PC-9 (cell line): Measurements from ENCODE around the gene TMOD2. TPM values are rescaled to one million over a fixed set of nuclear protein-coding genes. Genes with fewer than 3 reads are reported as not detected.

ENCODE experiments used
- BruUV-seq: library from RNA; stranded (reverse); fragments of 400-500 nt; replicated peaks from 2 replicates; lab custom pipeline; 2021; lab: Mats Ljungman, UMichigan
- CTCF ChIA-PET: fragments of 300-600 bp; sonication (Branson Sonifier 250); formaldehyde crosslinking; loops from one replicate; lab custom pipeline; 2022; ENCODE audit warnings: antibody characterized with exemption; lab: Charles Lee
- POLR2A ChIA-PET: fragments of 300-600 bp; sonication (Branson Sonifier 250); formaldehyde crosslinking; loops from one replicate; lab custom pipeline; 2022; ENCODE audit warnings: antibody characterized with exemption; ENCODE audit not compliant: unreplicated experiment; lab: Charles Lee
- DNase-seq, 2 experiments: peaks; one replicate each; pipeline versions ENCODE4 v3.0.0 to v3.0.0-alpha.2; 2015 to 2022; ENCODE audit warnings: mixed read lengths in 1 of 2
- H2AFZ ChIP-seq: fragments of 200-600 bp; sonication (generic); 2 replicates; pipeline ENCODE4 v1.8.1; 2017; ENCODE audit warnings: antibody characterized with exemption
- H3F3A ChIP-seq: fragments of 200-600 bp; sonication (generic); 2 replicates; pipeline ENCODE4 v1.8.1; 2017; ENCODE audit warnings: antibody characterized with exemption, mild to moderate bottlenecking, low read depth; ENCODE audit not compliant: insufficient read depth
- H3K27ac ChIP-seq: fragments of 200-600 bp; sonication (generic); 2 replicates; pipeline ENCODE4 v1.6.1; 2016; ENCODE audit warnings: mixed run types
- H3K27me3 ChIP-seq: fragments of 200-600 bp; sonication (generic); 2 replicates; pipeline ENCODE4 v1.6.1; 2016; ENCODE audit warnings: low read depth, mixed run types; ENCODE audit not compliant: insufficient read depth
- H3K36me3 ChIP-seq: fragments of 200-600 bp; sonication (generic); 2 replicates; pipeline ENCODE4 v1.6.1; 2016; ENCODE audit warnings: low read depth, mixed run types
- H3K4me1 ChIP-seq: fragments of 200-600 bp; sonication (generic); replicated peaks from 2 replicates; pipeline ENCODE4 v1.6.1; 2016; ENCODE audit warnings: mixed run types; ENCODE audit not compliant: insufficient read depth
- H3K4me2 ChIP-seq: fragments of 200-600 bp; sonication (generic); 2 replicates; pipeline ENCODE4 v1.6.1; 2017; ENCODE audit warnings: mixed run types
- H3K4me3 ChIP-seq: fragments of 200-600 bp; sonication (generic); 2 replicates; pipeline ENCODE4 v1.6.1; 2016; ENCODE audit warnings: mixed run types
- H3K79me2 ChIP-seq: fragments of 200-600 bp; sonication (generic); 2 replicates; pipeline ENCODE4 v1.6.1; 2017; ENCODE audit warnings: low read depth, mixed run types
- H3K9me2 ChIP-seq: fragments of 200-600 bp; sonication (generic); 2 replicates; pipeline ENCODE4 v1.8.1; 2017; ENCODE audit warnings: mild to moderate bottlenecking; ENCODE audit not compliant: insufficient read depth
- H3K9me3 ChIP-seq: fragments of 200-600 bp; sonication (generic); 2 replicates; pipeline ENCODE4 v1.8.1; 2016; ENCODE audit warnings: low read depth; ENCODE audit not compliant: insufficient read depth
- H4K20me1 ChIP-seq: fragments of 200-600 bp; sonication (generic); 2 replicates; pipeline ENCODE4 v1.8.1; 2017; ENCODE audit not compliant: insufficient read depth
- EZH2 ChIP-seq: fragments of 200-600 bp; sonication (generic); IDR thresholded peaks from 2 replicates; pipeline ENCODE4 v1.8.0; 2017; ENCODE audit warnings: antibody characterized with exemption, low read depth
- intact Hi-C: fragments of 100-400 bp; cut with micrococcal nuclease; formaldehyde crosslinking; loops from one replicate; pipeline ENCODE4 v1.10.0; 2022; ENCODE audit not compliant: unreplicated experiment
- total RNA-seq: library from RNA; stranded (reverse); gene quantifications from 2 replicates; pipeline ENCODE4 v1.2.3, GENCODE V29; 2021
- TF ChIP-seq, protein P1 (sequence below): fragments of 200-600 bp; sonication (generic); conservative IDR thresholded peaks from 2 replicates; pipeline ENCODE4 v1.6.1; 2017; ENCODE audit warnings: mixed run types, antibody characterized with exemption, mild to moderate bottlenecking, moderate library complexity

Gene TMOD2
- total RNA-seq, 1 experiment from 2014 or later = 4.2 TPM

DNA sequence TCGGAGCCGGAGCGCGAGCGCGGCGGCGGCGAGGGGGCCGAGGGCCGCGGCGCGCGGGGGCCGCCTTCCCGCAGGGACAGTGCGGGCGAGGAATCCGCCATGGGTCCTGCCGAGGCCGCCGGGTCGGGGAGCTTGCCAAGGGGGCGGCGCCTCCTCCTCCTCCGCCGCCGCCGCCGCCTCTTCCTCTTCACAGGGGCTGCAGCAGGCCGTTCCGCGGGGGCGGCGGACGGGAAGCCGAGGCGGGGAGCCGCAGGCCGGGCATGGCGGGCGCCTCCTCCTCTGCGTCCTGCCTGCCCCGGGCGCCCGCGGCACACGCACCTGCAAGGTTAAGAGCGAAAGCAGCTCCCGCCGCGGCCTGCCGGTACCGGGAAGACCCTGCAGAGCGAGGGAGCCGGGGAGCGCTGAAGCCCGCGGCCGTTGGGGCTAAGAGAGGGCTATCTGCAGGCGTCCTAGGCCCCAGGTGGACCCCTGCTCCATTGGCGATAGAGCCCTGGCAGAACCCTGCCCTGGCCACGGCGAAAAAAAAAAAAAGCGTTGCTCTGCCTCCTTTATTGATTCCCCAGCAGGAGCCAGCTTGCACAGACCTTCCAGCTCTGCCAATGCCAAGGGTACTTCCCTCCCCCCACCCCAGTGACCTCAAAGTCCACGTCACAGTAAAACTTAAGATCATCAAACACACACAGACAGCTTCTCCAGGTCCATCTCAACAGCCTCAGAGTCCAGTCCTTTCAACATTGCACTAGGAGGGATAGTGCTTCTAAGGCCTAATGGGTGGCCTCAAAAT, 13.7 kb upstream of the TMOD2 start, which contains the start of gene LYSMD2:
TSS of gene LYSMD2 (minus strand) at position 134 of the 784 bp plus-strand sequence. CDS start at position 101, 33 bp downstream.
- POLR2A ChIA-PET = interaction anchor here (0.6 to 0.7 kb wide), 2 partner anchors 53 to 405 kb away, joined by 7 to 15 read pairs; no protein-coding TSS in a partner anchor
- Histone ChIP-seq H3K9me2 (no peaks in the 10 kb centered on the region), H3K9me3 (no peaks in the 10 kb centered on the region), H3K27ac (no peak within 1 kb of the TSS), H3K4me2 (peak within 1 kb of the TSS; percentile 77), H3K79me2 (peaks cover 4% of the 10 kb centered on the region; the same call in 1 of the 2 replicates), H3K4me3 (peak within 1 kb of the TSS; percentile 57), H3F3A (no peaks in the 10 kb centered on the region; the same call in 1 of the 2 replicates), H3K36me3 (no peaks in the 10 kb centered on the region), H4K20me1 (no peaks in the 10 kb centered on the region), H3K27me3 (no peaks in the 10 kb centered on the region), H3K4me1 (peaks cover 16% of the 10 kb centered on the region), H2AFZ (peak within 1 kb of the TSS; percentile 85)
- TF ChIP-seq, protein P1, sequence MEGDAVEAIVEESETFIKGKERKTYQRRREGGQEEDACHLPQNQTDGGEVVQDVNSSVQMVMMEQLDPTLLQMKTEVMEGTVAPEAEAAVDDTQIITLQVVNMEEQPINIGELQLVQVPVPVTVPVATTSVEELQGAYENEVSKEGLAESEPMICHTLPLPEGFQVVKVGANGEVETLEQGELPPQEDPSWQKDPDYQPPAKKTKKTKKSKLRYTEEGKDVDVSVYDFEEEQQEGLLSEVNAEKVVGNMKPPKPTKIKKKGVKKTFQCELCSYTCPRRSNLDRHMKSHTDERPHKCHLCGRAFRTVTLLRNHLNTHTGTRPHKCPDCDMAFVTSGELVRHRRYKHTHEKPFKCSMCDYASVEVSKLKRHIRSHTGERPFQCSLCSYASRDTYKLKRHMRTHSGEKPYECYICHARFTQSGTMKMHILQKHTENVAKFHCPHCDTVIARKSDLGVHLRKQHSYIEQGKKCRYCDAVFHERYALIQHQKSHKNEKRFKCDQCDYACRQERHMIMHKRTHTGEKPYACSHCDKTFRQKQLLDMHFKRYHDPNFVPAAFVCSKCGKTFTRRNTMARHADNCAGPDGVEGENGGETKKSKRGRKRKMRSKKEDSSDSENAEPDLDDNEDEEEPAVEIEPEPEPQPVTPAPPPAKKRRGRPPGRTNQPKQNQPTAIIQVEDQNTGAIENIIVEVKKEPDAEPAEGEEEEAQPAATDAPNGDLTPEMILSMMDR = no peak
- no peak for TF ChIP-seq EZH2
- peak in 1 of 2 experiments; percentile 67 for DNase-seq
- BruUV-seq = no TSS peak
- intact Hi-C loops = no loop called here
- CTCF ChIA-PET = interaction anchor here (0.6 to 0.7 kb wide), 2 partner anchors 331 to 998 kb away, joined by 4 to 7 read pairs; no protein-coding TSS in a partner anchor

- H3K4me3 ChIP-seq = no peak overlapping the region
- H3K79me2 ChIP-seq = peaks cover 4% of the 10 kb centered on the region; the same call in 1 of the 2 replicates
- H3K36me3 ChIP-seq = no peaks in the 10 kb centered on the region
- no peaks in the 10 kb centered on the region for H4K20me1 ChIP-seq
- intact Hi-C loops = no loop called here
- BruUV-seq = no TSS peak
- H3K4me2 ChIP-seq = peak overlapping the region; percentile 76
- H3K4me1 ChIP-seq = peaks cover 16% of the 10 kb centered on the region
- H3K27me3 ChIP-seq = no peaks in the 10 kb centered on the region
- DNase-seq = no peak
- no peak for TF ChIP-seq EZH2
- TF ChIP-seq, protein P1 = no peak
- ChIA-PET CTCF (no interaction called here), POLR2A (interaction anchor here (0.6 to 0.7 kb wide), 2 partner anchors 53 to 404 kb away, joined by 7 to 15 read pairs; no protein-coding TSS in a partner anchor)
- H3K27ac ChIP-seq = no peak overlapping the region
- no peaks in the 10 kb centered on the region; the same call in 1 of the 2 replicates for H3F3A ChIP-seq
- no peak overlapping the region; the same call in 1 of the 2 replicates for H2AFZ ChIP-seq
- H3K9me3 ChIP-seq = no peaks in the 10 kb centered on the region
- H3K9me2 ChIP-seq = no peaks in the 10 kb centered on the region
These were observed 12.8 kb upstream of the TMOD2 start for GRCh38 chr15:51738553-51738952.

DNA sequence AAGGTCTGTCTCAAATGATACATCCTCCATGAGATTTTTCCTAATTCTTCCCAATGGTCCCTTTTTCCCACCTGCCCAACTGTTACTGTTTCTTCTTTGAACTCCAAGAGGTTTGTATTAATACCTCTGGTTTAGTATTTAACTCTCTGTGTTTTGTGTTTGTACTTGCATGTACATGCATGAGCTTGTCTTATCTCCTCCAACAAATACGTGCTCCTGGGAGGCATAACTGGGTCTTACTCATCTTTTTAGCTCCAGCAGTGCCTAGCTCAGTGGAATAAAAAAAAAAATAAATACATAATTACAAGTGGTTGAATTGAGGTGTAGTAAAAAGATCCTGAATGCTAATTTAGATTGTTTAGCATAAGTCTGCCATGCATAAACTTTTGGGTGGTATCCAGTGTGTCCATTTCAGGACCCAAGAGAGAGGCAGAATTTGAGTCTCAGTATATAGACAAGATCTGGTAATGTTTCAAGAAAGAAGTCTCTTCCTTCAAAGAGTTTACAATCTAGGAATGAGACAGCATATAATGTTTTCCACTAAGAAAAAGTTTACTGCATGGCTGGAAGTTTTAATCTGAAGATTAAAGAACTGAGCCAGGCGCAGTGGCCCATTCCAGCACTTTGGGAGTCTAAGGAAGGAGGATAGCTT, 12.2 kb upstream of the TMOD2 start:
- H3K4me1 ChIP-seq = peaks cover 16% of the 10 kb centered on the region
- no peak for TF ChIP-seq EZH2
- TF ChIP-seq, protein P1 = no peak
- no peaks in the 10 kb centered on the region for H3K27me3 ChIP-seq
- no peaks in the 10 kb centered on the region for H3K9me2 ChIP-seq
- intact Hi-C loops = no loop called here
- BruUV-seq = no TSS peak
- ChIA-PET POLR2A (no interaction called here), CTCF (no interaction called here)
- H3F3A ChIP-seq = no peaks in the 10 kb centered on the region; the same call in 1 of the 2 replicates
- no peak overlapping the region for H2AFZ ChIP-seq
- H3K9me3 ChIP-seq = no peaks in the 10 kb centered on the region
- H3K27ac ChIP-seq = no peak overlapping the region
- no peak overlapping the region for H3K4me3 ChIP-seq
- H3K36me3 ChIP-seq = no peaks in the 10 kb centered on the region
- no peak for DNase-seq
- H4K20me1 ChIP-seq = no peaks in the 10 kb centered on the region
- no peak overlapping the region for H3K4me2 ChIP-seq
- H3K79me2 ChIP-seq = peaks cover 4% of the 10 kb centered on the region; the same call in 1 of the 2 replicates
